HepG2 (cell line): ENCODE measurements around the gene FCHO1. TPM values are rescaled to one million over a fixed set of nuclear protein-coding genes. Genes with fewer than 3 reads are reported as not detected.

Experiments
- AGO1 ChIP-seq: fragments of 200-400 bp; formaldehyde crosslinking; IDR thresholded peaks from 2 replicates; pipeline ENCODE4 v1.6.1; 2017; ENCODE audit warnings: mild to moderate bottlenecking, low read depth, low read length, moderate library complexity; ENCODE audit not compliant: poor library complexity, severe bottlenecking
- CHCHD3 ChIP-seq: sonication (generic); formaldehyde crosslinking; IDR thresholded peaks from 2 replicates; pipeline ENCODE4 v1.8.0; 2022; ENCODE audit warnings: mild to moderate bottlenecking, missing genetic modification reagents, moderate library complexity
- DMAP1 ChIP-seq: IDR thresholded peaks from 2 replicates; pipeline ENCODE4 v1.6.1; 2016
- DR1 ChIP-seq: sonication (generic); formaldehyde crosslinking; IDR thresholded peaks from 2 replicates; pipeline ENCODE4 v1.8.0; 2021; ENCODE audit warnings: mild to moderate bottlenecking, missing genetic modification reagents, inconsistent platforms
- ESRRA ChIP-seq: sonication (generic); formaldehyde crosslinking; IDR thresholded peaks from 2 replicates; pipeline ENCODE4 v1.5.1; 2020; ENCODE audit warnings: mild to moderate bottlenecking, low read depth, missing genetic modification reagents
- GPN1 ChIP-seq: sonication (generic); formaldehyde crosslinking; IDR thresholded peaks from 2 replicates; pipeline ENCODE4 v1.5.1; 2020; ENCODE audit warnings: missing genetic modification reagents, borderline replicate concordance
- IKZF1 ChIP-seq: fragments of 450-650 bp; IDR thresholded peaks from 2 replicates; pipeline ENCODE4 v1.7.1; 2016
- IKZF4 ChIP-seq: sonication (generic); formaldehyde crosslinking; IDR thresholded peaks from 2 replicates; pipeline ENCODE4 v1.5.1; 2020; ENCODE audit warnings: borderline replicate concordance, mild to moderate bottlenecking, low read depth, missing genetic modification reagents; ENCODE audit errors: not compliant biosample characterization
- KDM1A ChIP-seq: IDR thresholded peaks from 2 replicates; pipeline ENCODE4 v1.6.1; 2016; ENCODE audit warnings: missing compliant biosample characterization
- KLF15 ChIP-seq: sonication (generic); formaldehyde crosslinking; IDR thresholded peaks from 2 replicates; pipeline ENCODE4 v1.8.1; 2023; ENCODE audit warnings: borderline replicate concordance, mild to moderate bottlenecking, inconsistent platforms, missing genetic modification reagents, mixed read lengths
- MAF1 ChIP-seq: sonication (generic); formaldehyde crosslinking; IDR thresholded peaks from 2 replicates; pipeline ENCODE4 v1.5.0; 2020; ENCODE audit warnings: missing genetic modification reagents, borderline replicate concordance
- PHF20 ChIP-seq: sonication (generic); formaldehyde crosslinking; IDR thresholded peaks from 2 replicates; pipeline ENCODE4 v1.5.0; 2020; ENCODE audit warnings: mild to moderate bottlenecking, missing genetic modification reagents
- POLR2G ChIP-seq: fragments of 200-400 bp; formaldehyde crosslinking; IDR thresholded peaks from 2 replicates; pipeline ENCODE4 v1.6.1; 2018; ENCODE audit warnings: mild to moderate bottlenecking, low read depth, low read length, moderate library complexity
- RBAK ChIP-seq: sonication (generic); formaldehyde crosslinking; IDR thresholded peaks from 2 replicates; pipeline ENCODE4 v1.5.1; 2020; ENCODE audit warnings: mild to moderate bottlenecking, missing genetic modification reagents
- SMARCE1 ChIP-seq: fragments of 450-650 bp; IDR thresholded peaks from 2 replicates; pipeline ENCODE4 v1.6.1; 2017; ENCODE audit warnings: borderline replicate concordance
- TCF12 ChIP-seq, 2 experiments: fragments of 450-650 bp in 1 of 2; sonication (generic) in 1 of 2; formaldehyde crosslinking in 1 of 2; IDR thresholded peaks; 2 replicates each; pipeline versions ENCODE4 v1.6.1 to v1.8.0; 2017 to 2022; ENCODE audit warnings: antibody characterized with exemption in 1 of 2, mild to moderate bottlenecking in 1 of 2, missing genetic modification reagents in 1 of 2, moderate library complexity in 1 of 2
- ZNF251 ChIP-seq: sonication (generic); formaldehyde crosslinking; IDR thresholded peaks from 2 replicates; pipeline ENCODE4 v1.9.0; 2021; ENCODE audit warnings: mild to moderate bottlenecking, missing genetic modification reagents
- ZNF3 ChIP-seq: IDR thresholded peaks from 2 replicates; pipeline ENCODE4 v1.7.0; 2017; ENCODE audit warnings: inconsistent platforms
- ZNF773 ChIP-seq: sonication (generic); formaldehyde crosslinking; IDR thresholded peaks from 2 replicates; pipeline ENCODE4 v1.4.0; 2020; ENCODE audit warnings: missing genetic modification reagents, borderline replicate concordance
- polyA plus RNA-seq, 8 experiments: library from polyadenylated mRNA; depleted of rRNA in 3 of 8; stranded (reverse) in 7 of 8; unstranded in 1 of 8; fragments of >200 nt; fragmentation: Illumina TruSeq in 4 of 8; extraction: Trizol in 4 of 8; gene quantifications; 2 replicates each; pipeline versions ENCODE4 v1.2.1 to v1.2.3, GENCODE V29; 2011 to 2016; ENCODE audit warnings: low read depth in 4 of 8, missing spikeins in 1 of 8, mixed read lengths in 1 of 8; ENCODE audit not compliant: insufficient read depth in 1 of 8
- total RNA-seq, 5 experiments: library from RNA; depleted of rRNA; stranded (reverse); fragments of >200 nt; fragmentation: Illumina TruSeq; extraction: Trizol; gene quantifications; 2 replicates each; pipeline ENCODE4 v1.2.3, GENCODE V29; 2016; ENCODE audit warnings: low read depth in 1 of 5
- TF ChIP-seq, protein P1 (sequence below): sonication (generic); formaldehyde crosslinking; IDR thresholded peaks from 2 replicates; pipeline ENCODE4 v1.4.0; 2020; ENCODE audit warnings: mild to moderate bottlenecking, missing genetic modification reagents
- TF ChIP-seq, protein P2 (sequence below): sonication (generic); formaldehyde crosslinking; IDR thresholded peaks from 2 replicates; pipeline ENCODE4 v1.5.1; 2020; ENCODE audit warnings: missing genetic modification reagents, mild to moderate bottlenecking, borderline replicate concordance
- TF ChIP-seq, protein P3 (sequence below): sonication (generic); formaldehyde crosslinking; IDR thresholded peaks from 2 replicates; pipeline ENCODE4 v1.4.0; 2020; ENCODE audit warnings: missing genetic modification reagents

Gene FCHO1
- total and polyA plus RNA-seq, 2 of the 13 experiments (the other 11 are each of a cell fraction or from before 2014, with no cell fraction given) = 1.3 to 3.1 TPM

DNA sequence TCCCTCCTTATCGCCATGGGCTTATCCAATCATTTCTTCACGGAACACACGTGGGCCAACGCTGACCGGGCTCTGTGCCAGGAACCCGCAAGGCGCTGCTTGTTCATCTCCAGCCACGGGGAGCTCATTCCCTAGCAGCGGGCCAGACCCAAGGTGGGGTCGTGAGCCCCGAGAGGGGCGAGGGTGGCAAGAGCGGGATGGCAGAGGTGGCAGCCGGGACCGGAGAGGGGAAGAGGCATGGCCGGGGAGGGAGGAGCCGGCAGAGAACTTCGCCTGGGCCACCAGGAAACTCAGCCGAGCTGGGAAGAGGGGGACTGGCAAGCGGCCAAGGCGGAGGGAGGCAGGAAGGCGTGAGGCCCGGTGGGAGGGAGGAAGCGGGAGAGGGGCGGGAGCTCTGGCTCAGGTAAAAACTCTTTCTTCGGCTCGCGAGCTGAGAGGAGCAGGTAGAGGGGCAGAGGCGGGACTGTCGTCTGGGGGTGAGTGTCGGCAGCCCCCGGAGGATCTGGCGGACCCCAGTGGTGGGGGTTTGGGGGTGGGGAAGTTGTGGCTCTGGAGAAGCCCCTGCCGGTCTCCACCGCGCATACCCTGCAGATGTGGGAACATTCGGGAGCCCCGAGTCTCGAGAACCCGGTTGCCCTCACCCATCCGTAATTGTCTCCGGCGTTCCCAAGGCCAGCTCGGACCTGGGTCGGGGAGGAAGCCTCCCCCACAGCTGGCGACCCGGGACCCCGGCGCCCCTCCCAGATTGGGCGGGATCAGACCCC is 43.6 kb downstream of the FCHO1 start, which contains the start of gene B3GNT3 (continued):
- TF ChIP-seq POLR2G (no peak; the same call in 1 of the 2 replicates), IKZF1 (no peak), CHCHD3 (CRISPR knock-in tag) (no peak), KDM1A (peak; percentile 97), MAF1 (CRISPR knock-in tag) (no peak), ESRRA (CRISPR knock-in tag) (no peak), IKZF4 (no peak), ZNF3 (CRISPR knock-in tag) (no peak), KLF15 (CRISPR knock-in tag) (no peak), GPN1 (no peak), AGO1 (no peak), DMAP1 (CRISPR knock-in tag) (no peak), ZNF251 (CRISPR knock-in tag) (no peak), DR1 (CRISPR knock-in tag) (no peak), PHF20 (CRISPR knock-in tag) (no peak), ZNF773 (CRISPR knock-in tag) (no peak), TCF12 (IDR thresholded peaks at IDR 0.05) (no peak), TCF12 (CRISPR knock-in tag; IDR thresholded peaks at IDR 0.05) (no peak), SMARCE1 (no peak), RBAK (CRISPR knock-in tag) (no peak)
- TF ChIP-seq, protein P1, sequence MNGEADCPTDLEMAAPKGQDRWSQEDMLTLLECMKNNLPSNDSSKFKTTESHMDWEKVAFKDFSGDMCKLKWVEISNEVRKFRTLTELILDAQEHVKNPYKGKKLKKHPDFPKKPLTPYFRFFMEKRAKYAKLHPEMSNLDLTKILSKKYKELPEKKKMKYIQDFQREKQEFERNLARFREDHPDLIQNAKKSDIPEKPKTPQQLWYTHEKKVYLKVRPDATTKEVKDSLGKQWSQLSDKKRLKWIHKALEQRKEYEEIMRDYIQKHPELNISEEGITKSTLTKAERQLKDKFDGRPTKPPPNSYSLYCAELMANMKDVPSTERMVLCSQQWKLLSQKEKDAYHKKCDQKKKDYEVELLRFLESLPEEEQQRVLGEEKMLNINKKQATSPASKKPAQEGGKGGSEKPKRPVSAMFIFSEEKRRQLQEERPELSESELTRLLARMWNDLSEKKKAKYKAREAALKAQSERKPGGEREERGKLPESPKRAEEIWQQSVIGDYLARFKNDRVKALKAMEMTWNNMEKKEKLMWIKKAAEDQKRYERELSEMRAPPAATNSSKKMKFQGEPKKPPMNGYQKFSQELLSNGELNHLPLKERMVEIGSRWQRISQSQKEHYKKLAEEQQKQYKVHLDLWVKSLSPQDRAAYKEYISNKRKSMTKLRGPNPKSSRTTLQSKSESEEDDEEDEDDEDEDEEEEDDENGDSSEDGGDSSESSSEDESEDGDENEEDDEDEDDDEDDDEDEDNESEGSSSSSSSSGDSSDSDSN = 0 out of 2 replicates have a peak, but pooled peaks have one; percentile 53
- TF ChIP-seq, protein P2, sequence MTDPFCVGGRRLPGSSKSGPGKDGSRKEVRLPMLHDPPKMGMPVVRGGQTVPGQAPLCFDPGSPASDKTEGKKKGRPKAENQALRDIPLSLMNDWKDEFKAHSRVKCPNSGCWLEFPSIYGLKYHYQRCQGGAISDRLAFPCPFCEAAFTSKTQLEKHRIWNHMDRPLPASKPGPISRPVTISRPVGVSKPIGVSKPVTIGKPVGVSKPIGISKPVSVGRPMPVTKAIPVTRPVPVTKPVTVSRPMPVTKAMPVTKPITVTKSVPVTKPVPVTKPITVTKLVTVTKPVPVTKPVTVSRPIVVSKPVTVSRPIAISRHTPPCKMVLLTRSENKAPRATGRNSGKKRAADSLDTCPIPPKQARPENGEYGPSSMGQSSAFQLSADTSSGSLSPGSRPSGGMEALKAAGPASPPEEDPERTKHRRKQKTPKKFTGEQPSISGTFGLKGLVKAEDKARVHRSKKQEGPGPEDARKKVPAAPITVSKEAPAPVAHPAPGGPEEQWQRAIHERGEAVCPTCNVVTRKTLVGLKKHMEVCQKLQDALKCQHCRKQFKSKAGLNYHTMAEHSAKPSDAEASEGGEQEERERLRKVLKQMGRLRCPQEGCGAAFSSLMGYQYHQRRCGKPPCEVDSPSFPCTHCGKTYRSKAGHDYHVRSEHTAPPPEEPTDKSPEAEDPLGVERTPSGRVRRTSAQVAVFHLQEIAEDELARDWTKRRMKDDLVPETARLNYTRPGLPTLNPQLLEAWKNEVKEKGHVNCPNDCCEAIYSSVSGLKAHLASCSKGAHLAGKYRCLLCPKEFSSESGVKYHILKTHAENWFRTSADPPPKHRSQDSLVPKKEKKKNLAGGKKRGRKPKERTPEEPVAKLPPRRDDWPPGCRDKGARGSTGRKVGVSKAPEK (CRISPR knock-in tag) = no peak
- TF ChIP-seq, protein P3, sequence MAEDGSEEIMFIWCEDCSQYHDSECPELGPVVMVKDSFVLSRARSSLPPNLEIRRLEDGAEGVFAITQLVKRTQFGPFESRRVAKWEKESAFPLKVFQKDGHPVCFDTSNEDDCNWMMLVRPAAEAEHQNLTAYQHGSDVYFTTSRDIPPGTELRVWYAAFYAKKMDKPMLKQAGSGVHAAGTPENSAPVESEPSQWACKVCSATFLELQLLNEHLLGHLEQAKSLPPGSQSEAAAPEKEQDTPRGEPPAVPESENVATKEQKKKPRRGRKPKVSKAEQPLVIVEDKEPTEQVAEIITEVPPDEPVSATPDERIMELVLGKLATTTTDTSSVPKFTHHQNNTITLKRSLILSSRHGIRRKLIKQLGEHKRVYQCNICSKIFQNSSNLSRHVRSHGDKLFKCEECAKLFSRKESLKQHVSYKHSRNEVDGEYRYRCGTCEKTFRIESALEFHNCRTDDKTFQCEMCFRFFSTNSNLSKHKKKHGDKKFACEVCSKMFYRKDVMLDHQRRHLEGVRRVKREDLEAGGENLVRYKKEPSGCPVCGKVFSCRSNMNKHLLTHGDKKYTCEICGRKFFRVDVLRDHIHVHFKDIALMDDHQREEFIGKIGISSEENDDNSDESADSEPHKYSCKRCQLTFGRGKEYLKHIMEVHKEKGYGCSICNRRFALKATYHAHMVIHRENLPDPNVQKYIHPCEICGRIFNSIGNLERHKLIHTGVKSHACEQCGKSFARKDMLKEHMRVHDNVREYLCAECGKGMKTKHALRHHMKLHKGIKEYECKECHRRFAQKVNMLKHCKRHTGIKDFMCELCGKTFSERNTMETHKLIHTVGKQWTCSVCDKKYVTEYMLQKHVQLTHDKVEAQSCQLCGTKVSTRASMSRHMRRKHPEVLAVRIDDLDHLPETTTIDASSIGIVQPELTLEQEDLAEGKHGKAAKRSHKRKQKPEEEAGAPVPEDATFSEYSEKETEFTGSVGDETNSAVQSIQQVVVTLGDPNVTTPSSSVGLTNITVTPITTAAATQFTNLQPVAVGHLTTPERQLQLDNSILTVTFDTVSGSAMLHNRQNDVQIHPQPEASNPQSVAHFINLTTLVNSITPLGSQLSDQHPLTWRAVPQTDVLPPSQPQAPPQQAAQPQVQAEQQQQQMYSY (CRISPR knock-in tag) = no peak
